Upper lobe of left lung (tissue), 6 donors: ENCODE results near the gene ADAM22. TPM values are rescaled to one million over a fixed set of nuclear protein-coding genes. Genes with fewer than 3 reads are reported as not detected.

Experiments used
- ATAC-seq, 2 donors: fragments of 200-7000 bp; cut with Tn5 transposase; one replicate each; pipeline ENCODE4 v1.9.1; 2022; ENCODE audit warnings: mild to moderate bottlenecking in 2 of 2, moderate library complexity in 2 of 2; ENCODE audit not compliant: low FRiP score in 2 of 2
- DNase-seq, 2 donors: peaks; one replicate each; pipeline ENCODE4 v3.0.0-alpha.2; 2019 to 2020
- H3K27ac ChIP-seq, 4 donors: fragments of 200-600 bp; sonication (generic); one replicate each; pipeline ENCODE4 v1.5.1; 2016 to 2019
- H3K27me3 ChIP-seq, 4 donors: fragments of 200-600 bp; sonication (generic); one replicate each; pipeline ENCODE4 v1.5.1; 2017 to 2019
- H3K36me3 ChIP-seq, 4 donors: fragments of 200-600 bp; sonication (generic); one replicate each; pipeline ENCODE4 v1.5.1; 2016 to 2019
- H3K4me1 ChIP-seq, 4 donors: fragments of 200-600 bp; sonication (generic); one replicate each; pipeline ENCODE4 v1.5.1; 2018 to 2019
- H3K4me3 ChIP-seq, 4 donors: fragments of 200-600 bp; sonication (generic); one replicate each; pipeline ENCODE4 v1.5.1; 2017 to 2019; ENCODE audit warnings: mild to moderate bottlenecking in 2 of 4, moderate library complexity in 1 of 4
- H3K9me3 ChIP-seq, 4 donors: fragments of 200-600 bp; sonication (generic); one replicate each; pipeline ENCODE4 v1.5.1; 2018 to 2019
- EP300 ChIP-seq, 4 donors: sonication (generic); formaldehyde crosslinking; IDR thresholded peaks; one replicate each; pipeline ENCODE4 v1.5.1; 2017; ENCODE audit warnings: antibody characterized with exemption in 4 of 4, control low read depth in 2 of 4
- POLR2A ChIP-seq, 4 donors: fragments of 450-650 bp; IDR thresholded peaks; one replicate each; pipeline ENCODE4 v1.5.1; 2016 to 2017; ENCODE audit warnings: antibody characterized with exemption in 4 of 4, mild to moderate bottlenecking in 2 of 4
- POLR2AphosphoS5 ChIP-seq, 2 donors: sonication (generic); formaldehyde crosslinking; IDR thresholded peaks; one replicate each; pipeline ENCODE4 v1.5.1; 2017; ENCODE audit warnings: antibody characterized with exemption in 2 of 2
- WGBS, 2 donors: methylation state at CpG; one replicate each; pipeline ENCODE4 v1.1.5; 2017 to 2018; 5-methylcytosine and 5-hydroxymethylcytosine counted together
- total RNA-seq, 6 donors: library from RNA; depleted of rRNA in 4 of 6; stranded (reverse); fragments of >200 nt in 4 of 6; gene quantifications; one replicate each; pipeline versions ENCODE4 v1.1.0 to v1.2.1, GENCODE V29; 2016 to 2021
- TF ChIP-seq, protein P1 (sequence below), 6 experiments: fragments of 450-650 bp in 4 of 6; fragments of 200-600 bp in 2 of 6; sonication (generic) in 2 of 6; IDR thresholded peaks; one replicate each; pipeline ENCODE4 v1.5.1; 2016 to 2019; ENCODE audit warnings: antibody characterized with exemption in 6 of 6
- donor health status: DM: no; HTN: no; CAD: no; lungs with moderate emphysema.
- donor health status: DM: no; HTN: yes; CAD: no; lungs with severe emphysema.

ADAM22 gene
- total RNA-seq, 6 donors from 2014 or later = 0.69 to 3.2 (median 2.0) TPM

DNA sequence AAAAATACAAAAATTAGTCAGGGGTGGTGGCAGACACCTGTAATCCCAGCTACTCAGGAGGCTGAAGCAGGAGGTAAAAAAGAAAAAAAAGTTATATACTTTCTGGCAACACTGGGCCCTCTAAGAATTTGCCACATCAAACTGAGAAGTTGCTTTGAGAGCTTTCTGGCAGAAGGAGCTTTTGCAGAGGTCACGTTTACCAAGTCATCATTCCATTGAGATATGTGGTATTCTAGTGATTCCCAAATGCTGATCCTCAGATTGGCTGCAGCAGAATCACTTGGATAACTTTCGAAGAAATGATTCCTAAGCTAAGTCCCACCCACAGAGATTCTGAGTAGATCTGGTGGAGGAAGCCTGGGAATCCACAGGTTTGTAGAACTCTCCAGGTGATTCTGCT lies 80.5 kb downstream of the ADAM22 start:
- Histone ChIP-seq H3K27ac (no peak overlapping the region), H3K27me3 (no peaks in the 10 kb centered on the region), H3K36me3 (no peaks in the 10 kb centered on the region), H3K4me3 (no peak overlapping the region), H3K9me3 (no peaks in the 10 kb centered on the region), H3K4me1 (no peaks in the 10 kb centered on the region)
- no peak for ATAC-seq
- DNase-seq = no peak
- no peak for TF ChIP-seq EP300 (IDR thresholded peaks at IDR 0.05)
- no peak for TF ChIP-seq POLR2A (IDR thresholded peaks at IDR 0.05)
- 89 to 92% methylated on average over 2 of the region's 2 CpGs for WGBS, 2 donors

DNA sequence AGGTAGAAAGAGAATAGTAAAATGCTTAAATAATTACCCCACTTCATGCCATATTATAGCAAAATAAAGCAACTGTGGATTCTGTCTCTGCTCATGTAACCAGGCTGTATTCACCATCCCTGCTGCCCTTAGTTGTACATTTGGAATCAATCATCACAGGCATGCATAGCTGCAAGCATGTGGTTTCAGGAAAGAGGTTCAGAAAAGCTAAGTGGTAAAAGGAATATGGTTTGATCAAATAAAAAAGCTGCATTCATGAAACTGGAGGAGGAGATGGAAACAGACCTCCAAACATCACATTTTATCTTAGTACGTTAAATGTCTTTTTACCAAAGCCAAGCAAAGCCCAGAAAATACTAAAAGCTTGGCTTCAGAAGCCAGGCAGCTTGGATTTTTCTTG lies 81.3 kb downstream of the ADAM22 start:
- no peak overlapping the region for H3K27ac ChIP-seq
- H3K36me3 ChIP-seq = no peaks in the 10 kb centered on the region
- H3K9me3 ChIP-seq = no peaks in the 10 kb centered on the region
- DNase-seq = no peak
- TF ChIP-seq POLR2AphosphoS5 (IDR thresholded peaks at IDR 0.05) = no peak
- TF ChIP-seq, protein P1, sequence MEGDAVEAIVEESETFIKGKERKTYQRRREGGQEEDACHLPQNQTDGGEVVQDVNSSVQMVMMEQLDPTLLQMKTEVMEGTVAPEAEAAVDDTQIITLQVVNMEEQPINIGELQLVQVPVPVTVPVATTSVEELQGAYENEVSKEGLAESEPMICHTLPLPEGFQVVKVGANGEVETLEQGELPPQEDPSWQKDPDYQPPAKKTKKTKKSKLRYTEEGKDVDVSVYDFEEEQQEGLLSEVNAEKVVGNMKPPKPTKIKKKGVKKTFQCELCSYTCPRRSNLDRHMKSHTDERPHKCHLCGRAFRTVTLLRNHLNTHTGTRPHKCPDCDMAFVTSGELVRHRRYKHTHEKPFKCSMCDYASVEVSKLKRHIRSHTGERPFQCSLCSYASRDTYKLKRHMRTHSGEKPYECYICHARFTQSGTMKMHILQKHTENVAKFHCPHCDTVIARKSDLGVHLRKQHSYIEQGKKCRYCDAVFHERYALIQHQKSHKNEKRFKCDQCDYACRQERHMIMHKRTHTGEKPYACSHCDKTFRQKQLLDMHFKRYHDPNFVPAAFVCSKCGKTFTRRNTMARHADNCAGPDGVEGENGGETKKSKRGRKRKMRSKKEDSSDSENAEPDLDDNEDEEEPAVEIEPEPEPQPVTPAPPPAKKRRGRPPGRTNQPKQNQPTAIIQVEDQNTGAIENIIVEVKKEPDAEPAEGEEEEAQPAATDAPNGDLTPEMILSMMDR (IDR thresholded peaks at IDR 0.05) = no peak
- no peak for TF ChIP-seq POLR2A (IDR thresholded peaks at IDR 0.05)
- TF ChIP-seq EP300 (IDR thresholded peaks at IDR 0.05) = no peak
- H3K4me3 ChIP-seq = no peak overlapping the region
- WGBS, 2 donors = 83 to 93% methylated on average over 1 of the region's 1 CpG
- no peak for ATAC-seq
- no peaks in the 10 kb centered on the region for H3K27me3 ChIP-seq
- H3K4me1 ChIP-seq = no peaks in the 10 kb centered on the region

DNA sequence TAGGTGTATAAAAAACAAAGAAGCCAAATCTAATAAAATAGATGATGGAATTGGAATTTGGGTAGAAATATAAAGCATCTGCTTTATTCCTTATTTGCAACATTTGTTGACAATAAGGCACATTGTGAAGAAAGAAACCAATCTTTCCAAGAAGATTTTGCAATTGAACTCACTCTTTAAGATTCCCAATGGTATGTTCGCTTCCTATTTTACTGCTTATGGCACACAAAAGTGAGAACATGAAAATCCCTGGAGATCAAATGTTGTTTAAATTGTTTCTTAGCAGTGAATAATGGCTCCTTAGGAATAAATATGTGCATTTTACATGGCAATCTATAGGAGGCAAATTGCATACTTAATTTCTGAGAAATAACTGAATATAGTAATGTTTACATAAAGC lies 84.5 kb downstream of the ADAM22 start:
- WGBS, 2 donors = 97% methylated on average over 1 of the region's 1 CpG
- TF ChIP-seq POLR2AphosphoS5 (IDR thresholded peaks at IDR 0.05) (no peak), POLR2A (IDR thresholded peaks at IDR 0.05) (no peak), EP300 (IDR thresholded peaks at IDR 0.05) (no peak)
- TF ChIP-seq, protein P1 (IDR thresholded peaks at IDR 0.05) = no peak
- ATAC-seq = no peak
- Histone ChIP-seq H3K36me3 (no peaks in the 10 kb centered on the region), H3K4me3 (no peak overlapping the region), H3K9me3 (no peaks in the 10 kb centered on the region), H3K4me1 (no peaks in the 10 kb centered on the region), H3K27me3 (no peaks in the 10 kb centered on the region), H3K27ac (no peak overlapping the region)
- DNase-seq = no peak

- H3K36me3 ChIP-seq = no peaks in the 10 kb centered on the region
- H3K27me3 ChIP-seq = no peaks in the 10 kb centered on the region
- TF ChIP-seq, protein P1 (IDR thresholded peaks at IDR 0.05) = no peak
- TF ChIP-seq POLR2AphosphoS5 (IDR thresholded peaks at IDR 0.05) = no peak
- TF ChIP-seq EP300 (IDR thresholded peaks at IDR 0.05) = no peak
- no peak for TF ChIP-seq POLR2A (IDR thresholded peaks at IDR 0.05)
- DNase-seq (no peak), ATAC-seq (no peak)
- 82 to 96% methylated on average over 2 of the region's 2 CpGs for WGBS, 2 donors
- peaks cover 0 to 3% (median 0%) of the 10 kb centered on the region in 4 donors for H3K9me3 ChIP-seq
- no peak overlapping the region for H3K4me3 ChIP-seq
- H3K4me1 ChIP-seq = no peaks in the 10 kb centered on the region
- H3K27ac ChIP-seq = no peak overlapping the region
Observed at GRCh38 chr7:88020953-88021665, 87.1 kb downstream of the ADAM22 start.

DNA sequence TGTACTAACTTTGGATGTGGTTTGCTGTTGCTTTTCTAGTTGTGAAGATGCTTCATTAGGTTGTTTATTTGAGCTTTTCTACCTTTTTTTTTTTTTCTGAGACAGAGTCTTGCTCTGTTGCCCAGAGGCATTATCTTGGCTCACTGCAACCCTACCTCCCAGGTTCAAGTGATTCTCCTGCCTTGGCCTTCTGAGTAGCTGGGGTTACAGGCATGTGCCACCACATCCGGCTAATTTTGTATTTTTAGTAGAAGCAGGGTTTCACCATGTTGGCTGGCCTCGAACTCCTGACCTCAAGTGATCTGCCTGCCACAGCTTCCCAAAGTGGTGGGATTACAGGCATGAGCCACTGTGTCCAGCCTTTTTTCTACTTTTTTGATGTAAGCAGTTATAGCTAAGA lies 93.7 kb downstream of the ADAM22 start:
- H3K27me3 ChIP-seq = no peaks in the 10 kb centered on the region
- peaks cover 0 to 18% (median 8%) of the 10 kb centered on the region in 4 donors for H3K9me3 ChIP-seq
- 90 to 97% methylated on average over 2 of the region's 2 CpGs for WGBS, 2 donors
- H3K36me3 ChIP-seq = no peaks in the 10 kb centered on the region
- DNase-seq = no peak
- H3K4me1 ChIP-seq = no peaks in the 10 kb centered on the region
- TF ChIP-seq POLR2AphosphoS5 (IDR thresholded peaks at IDR 0.05) (no peak), EP300 (IDR thresholded peaks at IDR 0.05) (no peak), POLR2A (IDR thresholded peaks at IDR 0.05) (no peak)
- TF ChIP-seq, protein P1 (IDR thresholded peaks at IDR 0.05) = no peak
- ATAC-seq = no peak
- H3K27ac ChIP-seq = no peak overlapping the region
- no peak overlapping the region for H3K4me3 ChIP-seq
